ENCODE measurements around the gene ASAP3. TPM values are rescaled to one million over a fixed set of nuclear protein-coding genes. Genes with fewer than 3 reads are reported as not detected.

ASAP3 gene
- total RNA-seq, 1 donor from 2014 or later: 36.4 TPM

DNA sequence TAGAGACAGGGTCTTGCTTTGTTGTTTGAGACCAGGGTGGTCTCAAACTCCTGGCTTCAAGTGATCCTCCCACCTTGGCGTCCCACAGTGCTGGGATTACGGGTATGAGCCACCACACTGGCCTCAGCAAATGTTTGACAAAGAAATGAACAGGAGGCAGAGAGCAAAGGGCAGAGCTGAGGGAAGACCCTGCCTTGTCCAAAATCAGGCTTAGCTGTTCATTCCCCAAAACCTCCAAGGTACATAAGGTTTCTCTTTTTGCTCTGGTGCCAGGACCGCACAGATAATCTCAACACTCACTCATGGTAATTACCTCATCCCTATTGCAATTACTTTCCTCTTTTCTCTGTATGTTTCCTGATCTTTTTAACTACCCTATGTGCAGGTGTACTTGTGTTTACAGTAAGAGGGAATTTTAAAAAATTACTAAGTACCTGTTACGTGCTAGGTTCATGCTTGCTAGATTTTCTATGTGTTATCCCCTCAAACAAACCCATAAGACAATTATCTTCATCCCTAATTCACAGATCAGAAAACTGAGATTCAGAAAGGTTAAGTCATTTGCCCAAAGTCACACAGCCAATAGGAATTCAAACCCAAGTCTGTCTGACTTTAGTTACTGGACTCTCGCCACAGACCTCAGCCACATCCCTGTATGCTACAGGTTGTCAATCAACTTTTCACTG lies 11.5 kb downstream of the ASAP3 start:
- H3K4me3 Mint-ChIP-seq (ENCODE audit: unreplicated experiment): no peak overlapping the region
- H3K36me3 Mint-ChIP-seq (ENCODE audit: low read depth, unreplicated experiment): no peaks in the 10 kb centered on the region
- DNase-seq (ENCODE audit: low spot score): no peak
- H3K9me3 Mint-ChIP-seq (ENCODE audit: unreplicated experiment): no peaks in the 10 kb centered on the region
- H3K27ac Mint-ChIP-seq (ENCODE audit: unreplicated experiment): no peak overlapping the region
- peaks cover 6% of the 10 kb centered on the region for H3K4me1 Mint-ChIP-seq (ENCODE audit: unreplicated experiment)
- TF ChIP-seq, protein P1, sequence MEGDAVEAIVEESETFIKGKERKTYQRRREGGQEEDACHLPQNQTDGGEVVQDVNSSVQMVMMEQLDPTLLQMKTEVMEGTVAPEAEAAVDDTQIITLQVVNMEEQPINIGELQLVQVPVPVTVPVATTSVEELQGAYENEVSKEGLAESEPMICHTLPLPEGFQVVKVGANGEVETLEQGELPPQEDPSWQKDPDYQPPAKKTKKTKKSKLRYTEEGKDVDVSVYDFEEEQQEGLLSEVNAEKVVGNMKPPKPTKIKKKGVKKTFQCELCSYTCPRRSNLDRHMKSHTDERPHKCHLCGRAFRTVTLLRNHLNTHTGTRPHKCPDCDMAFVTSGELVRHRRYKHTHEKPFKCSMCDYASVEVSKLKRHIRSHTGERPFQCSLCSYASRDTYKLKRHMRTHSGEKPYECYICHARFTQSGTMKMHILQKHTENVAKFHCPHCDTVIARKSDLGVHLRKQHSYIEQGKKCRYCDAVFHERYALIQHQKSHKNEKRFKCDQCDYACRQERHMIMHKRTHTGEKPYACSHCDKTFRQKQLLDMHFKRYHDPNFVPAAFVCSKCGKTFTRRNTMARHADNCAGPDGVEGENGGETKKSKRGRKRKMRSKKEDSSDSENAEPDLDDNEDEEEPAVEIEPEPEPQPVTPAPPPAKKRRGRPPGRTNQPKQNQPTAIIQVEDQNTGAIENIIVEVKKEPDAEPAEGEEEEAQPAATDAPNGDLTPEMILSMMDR (IDR thresholded peaks at IDR 0.05; ENCODE audit: unreplicated experiment): no peak
- peaks cover 2% of the 10 kb centered on the region for H3K27me3 Mint-ChIP-seq (ENCODE audit: unreplicated experiment)

DNA sequence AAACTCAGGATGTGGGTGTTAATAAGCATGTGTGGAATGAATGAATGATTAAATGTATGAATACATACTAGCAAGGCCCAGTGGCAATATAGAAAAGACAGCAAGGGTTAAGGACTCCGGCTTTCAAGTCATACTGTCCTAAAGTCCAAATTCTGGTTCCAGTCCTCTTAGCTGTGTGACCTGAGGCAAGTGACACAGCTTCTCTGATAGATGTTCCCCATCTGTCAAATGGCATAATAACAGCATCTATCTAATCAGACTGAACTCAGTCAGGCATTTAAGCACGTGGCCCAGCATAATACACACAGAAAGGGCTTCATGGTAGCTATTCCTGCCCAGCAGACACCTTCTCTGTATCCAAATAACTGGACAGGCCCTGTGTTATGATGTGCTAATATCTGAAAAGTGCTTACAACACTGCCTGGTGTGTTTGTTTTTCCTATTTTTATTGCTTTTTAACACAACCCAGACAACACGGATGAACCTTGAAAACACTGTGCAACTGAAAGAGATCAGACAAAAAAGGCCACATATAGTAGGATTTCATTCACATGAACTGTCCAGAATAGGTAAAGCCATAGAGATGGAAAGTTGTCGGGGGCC lies 12.4 kb downstream of the ASAP3 start:
- no peak overlapping the region for H3K27ac Mint-ChIP-seq (ENCODE audit: unreplicated experiment)
- H3K9me3 Mint-ChIP-seq (ENCODE audit: unreplicated experiment): no peaks in the 10 kb centered on the region
- no peaks in the 10 kb centered on the region for H3K36me3 Mint-ChIP-seq (ENCODE audit: low read depth, unreplicated experiment)
- H3K27me3 Mint-ChIP-seq (ENCODE audit: unreplicated experiment): peaks cover 2% of the 10 kb centered on the region
- TF ChIP-seq, protein P1 (IDR thresholded peaks at IDR 0.05; ENCODE audit: unreplicated experiment): no peak
- DNase-seq (ENCODE audit: low spot score): no peak
- H3K4me1 Mint-ChIP-seq (ENCODE audit: unreplicated experiment): peaks cover 6% of the 10 kb centered on the region
- no peak overlapping the region for H3K4me3 Mint-ChIP-seq (ENCODE audit: unreplicated experiment)

DNA sequence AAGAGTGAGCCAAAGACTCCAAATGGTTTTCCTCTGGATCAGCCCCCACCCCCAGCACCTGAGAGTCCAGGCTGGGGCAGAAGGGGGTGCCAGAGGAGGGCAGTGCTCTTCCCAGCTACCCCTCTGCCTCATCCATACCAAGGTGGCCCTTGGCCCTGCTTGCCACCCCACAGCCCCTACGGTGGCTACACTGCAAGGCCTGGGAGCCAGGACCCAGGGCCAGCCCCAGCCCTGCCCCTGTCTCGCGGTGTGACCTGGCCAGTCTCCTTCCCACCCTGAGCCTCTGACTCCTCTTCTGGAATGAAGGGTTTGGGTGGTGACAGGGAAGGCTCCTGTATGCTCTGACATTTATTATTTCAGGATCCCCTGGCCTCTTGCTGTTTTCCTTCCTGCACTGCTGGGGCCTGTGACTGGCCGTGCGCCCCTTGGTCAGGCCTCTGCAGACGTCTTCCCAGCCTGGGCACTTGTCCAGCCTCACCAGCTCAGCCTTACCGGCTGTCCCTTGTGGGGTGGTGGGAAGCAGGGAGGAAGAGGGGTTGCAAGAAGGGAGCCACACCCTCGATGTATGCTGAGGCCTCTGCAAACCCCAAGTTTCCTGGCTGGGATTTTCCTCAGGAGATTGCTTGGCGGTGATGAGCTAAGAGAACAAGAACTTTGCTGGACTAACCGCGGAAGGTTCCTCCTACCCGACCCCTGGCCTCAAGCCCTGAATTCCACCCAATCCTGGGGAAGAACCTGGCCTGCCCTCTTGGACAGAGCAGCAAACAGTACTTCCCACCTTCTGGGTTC lies 13.5 kb downstream of the ASAP3 start:
- peaks cover 2% of the 10 kb centered on the region for H3K27me3 Mint-ChIP-seq (ENCODE audit: unreplicated experiment)
- TF ChIP-seq, protein P1 (IDR thresholded peaks at IDR 0.05; ENCODE audit: unreplicated experiment): no peak
- DNase-seq (ENCODE audit: low spot score): no peak
- H3K9me3 Mint-ChIP-seq (ENCODE audit: unreplicated experiment): no peaks in the 10 kb centered on the region
- H3K36me3 Mint-ChIP-seq (ENCODE audit: low read depth, unreplicated experiment): no peaks in the 10 kb centered on the region
- no peak overlapping the region for H3K27ac Mint-ChIP-seq (ENCODE audit: unreplicated experiment)
- H3K4me3 Mint-ChIP-seq (ENCODE audit: unreplicated experiment): no peak overlapping the region
- H3K4me1 Mint-ChIP-seq (ENCODE audit: unreplicated experiment): peaks cover 6% of the 10 kb centered on the region

DNA sequence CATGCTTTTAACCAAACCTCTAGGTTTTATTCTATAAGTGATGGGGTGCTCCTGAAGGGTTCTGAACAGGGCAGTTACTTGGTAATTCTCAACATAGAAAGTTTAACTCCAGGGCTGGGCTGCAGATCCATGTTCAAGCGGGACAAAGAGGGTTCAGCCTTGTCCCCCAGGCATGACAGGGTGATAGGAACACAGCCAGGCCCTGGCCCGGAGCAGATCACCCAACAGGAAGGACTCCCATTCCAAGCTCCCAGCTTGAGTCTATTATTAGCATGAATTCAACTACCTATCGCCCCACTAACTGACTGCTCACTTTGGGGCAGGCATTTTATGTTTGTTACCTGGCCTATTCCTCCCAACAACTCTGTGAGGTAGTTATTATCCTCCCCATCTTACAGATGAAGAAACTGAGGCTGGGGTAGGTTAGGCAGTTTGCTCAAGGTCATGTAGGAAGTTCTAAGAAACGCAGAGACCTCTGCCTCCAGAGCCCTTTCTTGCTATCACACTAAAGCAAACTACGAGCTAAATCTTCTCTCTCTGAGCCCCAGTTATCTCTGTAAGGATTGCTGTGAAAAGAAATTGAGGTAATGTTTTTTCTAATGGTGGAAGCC lies 14.5 kb downstream of the ASAP3 start:
- H3K4me1 Mint-ChIP-seq (ENCODE audit: unreplicated experiment): peaks cover 6% of the 10 kb centered on the region
- no peak for DNase-seq (ENCODE audit: low spot score)
- H3K9me3 Mint-ChIP-seq (ENCODE audit: unreplicated experiment): no peaks in the 10 kb centered on the region
- no peak overlapping the region for H3K27ac Mint-ChIP-seq (ENCODE audit: unreplicated experiment)
- no peaks in the 10 kb centered on the region for H3K36me3 Mint-ChIP-seq (ENCODE audit: low read depth, unreplicated experiment)
- peaks cover 2% of the 10 kb centered on the region for H3K27me3 Mint-ChIP-seq (ENCODE audit: unreplicated experiment)
- no peak overlapping the region for H3K4me3 Mint-ChIP-seq (ENCODE audit: unreplicated experiment)
- TF ChIP-seq, protein P1 (IDR thresholded peaks at IDR 0.05; ENCODE audit: unreplicated experiment): no peak

Measured in endothelial cell (in vitro differentiated cells).